Fibroblast of lung (primary cell): ENCODE data around the gene GNAL. TPM values are rescaled to one million over a fixed set of nuclear protein-coding genes. Genes with fewer than 3 reads are reported as not detected.

Source experiments
- DNase-seq, 2 donors: peaks; one replicate each; pipeline versions ENCODE4 v3.0.0 to v3.0.0-alpha.2; 2010; ENCODE audit warnings: low read depth in 2 of 2
- H2AFZ ChIP-seq: 2 replicates; pipeline ENCODE4 v1.5.1; 2012; ENCODE audit warnings: low read length, control low read depth, inconsistent platforms
- H3K27ac ChIP-seq: 2 replicates; pipeline ENCODE4 v1.5.1; 2011; ENCODE audit warnings: low read length, control low read depth; ENCODE audit not compliant: insufficient read depth
- H3K27me3 ChIP-seq: 2 replicates; pipeline ENCODE4 v1.5.1; 2011; ENCODE audit warnings: mild to moderate bottlenecking, low read length; ENCODE audit not compliant: control insufficient read depth, insufficient read depth
- H3K36me3 ChIP-seq: 2 replicates; pipeline ENCODE4 v1.5.1; 2011; ENCODE audit warnings: low read length; ENCODE audit not compliant: control insufficient read depth, insufficient read depth
- H3K4me1 ChIP-seq: 2 replicates; pipeline ENCODE4 v1.5.1; 2011; ENCODE audit warnings: low read length; ENCODE audit not compliant: control insufficient read depth, insufficient read depth; ENCODE audit errors: extremely low read depth
- H3K4me2 ChIP-seq: 2 replicates; pipeline ENCODE4 v1.5.1; 2011; ENCODE audit warnings: low read length, control low read depth; ENCODE audit not compliant: insufficient read depth; ENCODE audit errors: extremely low read depth
- H3K4me3 ChIP-seq, 4 experiments: fragments of 200-600 bp in 1 of 4; sonication (generic) in 1 of 4; replicated peaks in 1 of 4; 2 replicates each; pipeline ENCODE4 v1.5.1; 2011 to 2016; ENCODE audit warnings: low read length in 4 of 4, low read depth in 3 of 4, mild to moderate bottlenecking in 3 of 4, control low read depth in 2 of 4, inconsistent platforms in 1 of 4, mixed read lengths in 1 of 4; ENCODE audit not compliant: insufficient read depth in 1 of 4; ENCODE audit errors: control extremely low read depth in 1 of 4
- H3K79me2 ChIP-seq: 2 replicates; pipeline ENCODE4 v1.5.1; 2012; ENCODE audit warnings: mild to moderate bottlenecking, low read length, inconsistent platforms; ENCODE audit not compliant: control insufficient read depth, insufficient read depth
- H3K9ac ChIP-seq: 2 replicates; pipeline ENCODE4 v1.5.1; 2011; ENCODE audit warnings: mild to moderate bottlenecking, low read length, control low read depth; ENCODE audit not compliant: insufficient read depth
- H3K9me3 ChIP-seq: 2 replicates; pipeline ENCODE4 v1.5.1; 2012; ENCODE audit warnings: low read depth, low read length; ENCODE audit not compliant: control insufficient read depth, insufficient read depth
- H4K20me1 ChIP-seq: 2 replicates; pipeline ENCODE4 v1.5.1; 2011; ENCODE audit warnings: low read length; ENCODE audit not compliant: control insufficient read depth, insufficient read depth; ENCODE audit errors: extremely low read depth
- EZH2 ChIP-seq: IDR thresholded peaks from 2 replicates; pipeline ENCODE4 v1.5.1; 2012; ENCODE audit warnings: low read length, control low read depth, mild to moderate bottlenecking; ENCODE audit errors: missing control alignments
- polyA plus RNA-seq, 2 donors: library from polyadenylated mRNA; depleted of rRNA in 1 of 2; stranded (reverse) in 1 of 2; unstranded in 1 of 2; fragments of >200 nt; gene quantifications; 2 replicates each; pipeline ENCODE4 v1.2.1, GENCODE V29; 2011 to 2012; ENCODE audit warnings: missing spikeins in 1 of 2
- total RNA-seq: library from RNA; depleted of rRNA; stranded (reverse); fragments of >200 nt; gene quantifications from 2 replicates; pipeline ENCODE4 v1.2.1, GENCODE V29; 2014
- TF ChIP-seq, protein P1 (sequence below), 2 donors: IDR thresholded peaks in 1 of 2; conservative IDR thresholded peaks in 1 of 2; 1 replicate in 1 of 2; 2 replicates in 1 of 2; pipeline ENCODE4 v1.5.1; 2011 to 2012; ENCODE audit warnings: low read length in 2 of 2, control low read depth in 1 of 2, inconsistent platforms in 1 of 2, low read depth in 1 of 2, mild to moderate bottlenecking in 1 of 2

The GNAL gene
- total and polyA plus RNA-seq, 2 donors (not counting 1 experiment from before 2014, with no cell fraction given): 0.05 to 0.50 TPM

DNA sequence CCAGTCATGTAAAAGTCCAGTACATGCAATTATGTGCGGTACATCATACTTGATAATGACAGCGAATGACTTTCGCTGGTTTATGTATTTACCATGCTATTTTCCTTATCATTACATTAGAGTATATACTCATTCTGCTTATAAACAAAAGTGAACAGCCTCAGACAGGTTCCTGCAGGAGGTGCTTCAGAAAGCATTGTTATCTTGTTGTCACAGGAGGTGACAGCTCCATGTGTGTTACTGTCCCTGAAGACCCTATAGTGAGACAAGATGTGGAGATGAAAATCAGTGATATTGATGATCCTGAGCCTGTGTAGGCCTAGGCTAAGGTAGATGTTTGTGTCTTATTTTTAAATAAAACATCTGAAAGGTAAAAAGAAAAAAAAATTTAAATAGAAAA is 234.4 kb downstream of the GNAL start:
- H3K27ac ChIP-seq: no peak overlapping the region
- no peaks in the 10 kb centered on the region for H4K20me1 ChIP-seq
- no peak for TF ChIP-seq EZH2
- TF ChIP-seq, protein P1, sequence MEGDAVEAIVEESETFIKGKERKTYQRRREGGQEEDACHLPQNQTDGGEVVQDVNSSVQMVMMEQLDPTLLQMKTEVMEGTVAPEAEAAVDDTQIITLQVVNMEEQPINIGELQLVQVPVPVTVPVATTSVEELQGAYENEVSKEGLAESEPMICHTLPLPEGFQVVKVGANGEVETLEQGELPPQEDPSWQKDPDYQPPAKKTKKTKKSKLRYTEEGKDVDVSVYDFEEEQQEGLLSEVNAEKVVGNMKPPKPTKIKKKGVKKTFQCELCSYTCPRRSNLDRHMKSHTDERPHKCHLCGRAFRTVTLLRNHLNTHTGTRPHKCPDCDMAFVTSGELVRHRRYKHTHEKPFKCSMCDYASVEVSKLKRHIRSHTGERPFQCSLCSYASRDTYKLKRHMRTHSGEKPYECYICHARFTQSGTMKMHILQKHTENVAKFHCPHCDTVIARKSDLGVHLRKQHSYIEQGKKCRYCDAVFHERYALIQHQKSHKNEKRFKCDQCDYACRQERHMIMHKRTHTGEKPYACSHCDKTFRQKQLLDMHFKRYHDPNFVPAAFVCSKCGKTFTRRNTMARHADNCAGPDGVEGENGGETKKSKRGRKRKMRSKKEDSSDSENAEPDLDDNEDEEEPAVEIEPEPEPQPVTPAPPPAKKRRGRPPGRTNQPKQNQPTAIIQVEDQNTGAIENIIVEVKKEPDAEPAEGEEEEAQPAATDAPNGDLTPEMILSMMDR (conservative IDR thresholded peaks at IDR 0.05 in 1 of 2, IDR thresholded peaks at IDR 0.05 in 1 of 2; ENCODE audit: low read depth in 1 of 2, low read length in 2 of 2): no peak
- H3K79me2 ChIP-seq: no peaks in the 10 kb centered on the region
- DNase-seq: no peak
- no peaks in the 10 kb centered on the region for H3K4me1 ChIP-seq
- no peak overlapping the region for H3K9ac ChIP-seq
- no peaks in the 10 kb centered on the region for H3K36me3 ChIP-seq
- no peaks in the 10 kb centered on the region for H3K9me3 ChIP-seq
- H3K4me2 ChIP-seq: no peak overlapping the region
- H2AFZ ChIP-seq: no peak overlapping the region
- H3K4me3 ChIP-seq: no peak overlapping the region
- H3K27me3 ChIP-seq: no peaks in the 10 kb centered on the region

DNA sequence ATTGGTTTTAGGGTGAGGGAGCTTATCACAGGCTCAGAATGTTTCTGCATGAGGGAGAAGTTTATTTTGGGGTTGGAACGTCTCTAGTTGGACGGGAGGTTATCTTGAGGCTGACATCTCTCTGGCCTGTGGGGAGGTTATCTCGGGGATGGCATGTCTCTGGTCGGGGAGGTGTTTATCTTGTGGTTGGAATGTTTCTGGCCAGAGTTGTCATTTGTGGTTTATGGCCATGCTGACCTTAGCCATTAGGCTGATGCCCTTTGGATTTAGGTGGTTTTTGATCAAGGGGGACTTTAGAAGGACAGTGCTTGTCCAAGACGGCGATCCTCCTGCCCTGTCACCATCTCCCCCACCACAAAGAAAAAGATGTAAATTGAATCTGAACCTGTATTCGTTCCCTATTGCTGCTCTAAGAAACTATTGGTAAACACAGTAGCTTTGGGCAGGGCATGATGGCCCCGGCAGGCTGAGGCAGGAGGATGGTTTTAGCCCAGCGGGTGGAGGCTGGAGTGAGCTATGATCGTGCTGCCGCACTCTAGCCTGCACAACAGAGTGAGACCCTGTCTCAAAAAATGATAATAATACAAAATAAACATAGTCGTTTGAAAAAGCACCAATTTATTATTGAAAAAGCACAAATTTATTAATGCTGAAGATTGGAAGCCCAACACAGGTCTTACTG is 236.9 kb downstream of the GNAL start:
- no peak for DNase-seq
- H3K27me3 ChIP-seq: no peaks in the 10 kb centered on the region
- H3K4me2 ChIP-seq: no peak overlapping the region
- no peaks in the 10 kb centered on the region for H3K9me3 ChIP-seq
- no peaks in the 10 kb centered on the region for H3K79me2 ChIP-seq
- H4K20me1 ChIP-seq: no peaks in the 10 kb centered on the region
- no peak overlapping the region for H3K27ac ChIP-seq
- no peak overlapping the region for H3K4me3 ChIP-seq
- H2AFZ ChIP-seq: no peak overlapping the region
- no peaks in the 10 kb centered on the region for H3K36me3 ChIP-seq
- no peaks in the 10 kb centered on the region for H3K4me1 ChIP-seq
- no peak overlapping the region for H3K9ac ChIP-seq
- no peak for TF ChIP-seq EZH2
- TF ChIP-seq, protein P1 (conservative IDR thresholded peaks at IDR 0.05 in 1 of 2, IDR thresholded peaks at IDR 0.05 in 1 of 2; ENCODE audit: low read depth in 1 of 2, low read length in 2 of 2): no peak

DNA sequence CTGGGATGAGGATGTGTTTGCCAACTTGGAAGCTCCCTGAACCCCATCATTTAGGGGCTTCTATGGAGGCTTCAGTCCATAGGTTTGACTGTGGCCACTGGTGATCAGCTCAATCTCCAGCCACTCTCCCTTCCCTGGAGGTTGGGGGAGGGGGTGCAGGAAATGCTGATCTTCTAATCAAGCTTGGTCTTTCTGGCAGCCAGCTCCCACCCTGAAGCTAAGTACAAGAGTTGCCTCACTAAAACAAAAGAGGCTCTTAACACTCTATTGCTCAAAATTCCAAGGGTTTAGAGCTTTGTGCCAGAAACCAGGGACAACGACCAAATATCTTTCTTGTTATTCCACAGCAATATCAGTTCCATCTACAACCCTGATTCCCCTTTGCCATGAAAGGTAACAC is 238.4 kb downstream of the GNAL start:
- Histone ChIP-seq H3K4me1 (no peaks in the 10 kb centered on the region), H3K9me3 (no peaks in the 10 kb centered on the region), H3K27me3 (no peaks in the 10 kb centered on the region), H4K20me1 (no peaks in the 10 kb centered on the region), H3K4me3 (no peak overlapping the region), H3K4me2 (no peak overlapping the region), H3K27ac (no peak overlapping the region), H3K36me3 (no peaks in the 10 kb centered on the region), H2AFZ (no peak overlapping the region), H3K9ac (no peak overlapping the region), H3K79me2 (no peaks in the 10 kb centered on the region)
- no peak for TF ChIP-seq EZH2
- TF ChIP-seq, protein P1 (conservative IDR thresholded peaks at IDR 0.05 in 1 of 2, IDR thresholded peaks at IDR 0.05 in 1 of 2; ENCODE audit: low read depth in 1 of 2, low read length in 2 of 2): no peak
- no peak for DNase-seq
